HG03060 (cell line): ENCODE data around the gene MERTK.

Source experiments
- ATAC-seq: cut with Tn5 transposase; IDR thresholded peaks from one replicate; pipeline ENCODE4 v1.9.1; 2021; ENCODE audit warnings: low read depth, moderate number of reproducible peaks; ENCODE audit not compliant: unreplicated experiment

The MERTK gene

DNA sequence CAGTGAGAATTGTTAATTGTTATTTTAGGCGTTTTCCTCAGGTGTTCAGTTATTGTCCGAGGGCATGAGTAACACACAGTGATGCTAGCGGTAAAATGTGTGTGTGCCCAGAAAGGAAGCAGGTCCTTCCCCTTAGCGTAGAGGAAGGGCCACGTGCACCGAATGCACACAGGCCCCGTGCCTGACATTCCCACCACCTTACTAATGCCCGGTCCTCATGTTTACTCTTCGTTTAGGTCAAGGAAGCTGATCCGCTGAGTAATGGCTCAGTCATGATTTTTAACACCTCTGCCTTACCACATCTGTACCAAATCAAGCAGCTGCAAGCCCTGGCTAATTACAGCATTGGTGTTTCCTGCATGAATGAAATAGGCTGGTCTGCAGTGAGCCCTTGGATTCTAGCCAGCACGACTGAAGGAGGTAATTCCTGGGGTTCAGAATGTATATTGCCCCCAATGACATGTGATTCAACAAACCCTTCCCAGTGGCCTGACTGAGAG is 76.7 kb downstream of the MERTK start:
- ATAC-seq: no peak

DNA sequence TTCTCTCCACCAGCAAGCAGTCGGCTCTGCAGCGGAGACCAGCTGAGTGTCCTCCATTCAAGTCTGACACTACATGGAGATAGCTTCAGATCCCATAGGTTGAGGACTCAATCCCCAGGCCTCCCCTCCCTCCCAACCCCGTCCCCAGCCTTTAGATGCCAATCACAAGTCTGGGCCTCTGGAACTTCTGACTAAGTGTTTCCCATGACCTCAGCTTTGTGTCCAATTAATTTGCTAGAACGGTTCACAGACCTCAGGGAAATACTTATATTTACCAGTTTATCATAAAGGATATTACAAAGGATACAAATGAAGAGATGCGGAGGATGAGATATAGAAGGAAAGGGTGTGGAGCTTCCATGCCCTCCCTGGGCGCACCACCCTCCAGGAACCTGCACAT is 77.4 kb downstream of the MERTK start:
- ATAC-seq: no peak

DNA sequence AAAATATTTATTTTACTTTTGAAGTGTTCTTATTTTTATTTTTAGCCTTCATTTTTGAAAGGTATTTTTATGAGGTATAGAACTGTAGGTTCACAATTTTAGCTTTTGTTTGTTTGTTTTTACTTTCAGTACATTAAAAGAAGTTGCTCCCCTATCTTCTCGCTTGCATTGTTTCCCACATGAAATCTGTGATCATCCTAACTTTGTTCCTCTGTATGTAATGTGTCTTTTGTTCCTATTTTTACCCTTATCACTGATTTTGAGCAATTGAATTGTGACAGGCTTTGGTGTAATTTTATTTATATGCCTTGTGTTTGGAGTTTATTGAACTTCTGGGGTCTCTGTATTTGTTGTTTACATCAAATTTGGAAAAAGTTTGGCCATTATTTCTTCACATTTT is 78.8 kb downstream of the MERTK start:
- ATAC-seq: no peak

DNA sequence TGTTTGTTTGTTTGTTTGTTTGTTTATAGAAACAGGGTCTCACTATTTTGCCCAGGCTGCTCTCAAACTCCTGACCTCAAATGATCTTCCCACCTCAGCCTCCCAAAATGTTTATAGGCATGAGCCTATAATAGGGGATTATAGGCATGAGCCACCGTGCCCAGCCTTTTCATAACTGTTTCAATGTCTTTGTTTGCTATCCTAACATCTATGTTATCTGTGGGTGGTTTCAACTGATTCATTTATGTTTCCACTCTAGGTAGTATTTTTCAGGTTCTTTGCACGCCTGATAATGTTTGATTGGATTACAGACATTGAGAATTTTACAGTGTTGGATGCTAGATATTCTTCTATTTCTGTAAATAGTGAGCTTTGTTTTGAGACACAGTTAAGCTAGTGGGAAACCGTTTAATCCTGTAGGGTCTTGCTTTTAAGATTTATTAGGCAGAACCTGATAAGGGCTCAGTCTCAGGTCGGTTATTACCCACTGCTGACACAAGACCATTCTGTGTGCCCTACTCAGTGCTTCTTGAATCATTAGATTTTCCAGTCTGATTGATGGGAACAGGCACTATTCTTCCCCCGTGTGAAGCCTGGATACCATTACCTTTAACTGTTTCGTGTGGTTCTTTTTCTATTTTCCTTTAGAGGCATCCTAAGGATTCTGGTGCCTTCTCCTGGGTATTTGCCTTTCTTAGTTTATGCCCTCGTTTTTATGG is 80.2 kb downstream of the MERTK start:
- no peak for ATAC-seq

DNA sequence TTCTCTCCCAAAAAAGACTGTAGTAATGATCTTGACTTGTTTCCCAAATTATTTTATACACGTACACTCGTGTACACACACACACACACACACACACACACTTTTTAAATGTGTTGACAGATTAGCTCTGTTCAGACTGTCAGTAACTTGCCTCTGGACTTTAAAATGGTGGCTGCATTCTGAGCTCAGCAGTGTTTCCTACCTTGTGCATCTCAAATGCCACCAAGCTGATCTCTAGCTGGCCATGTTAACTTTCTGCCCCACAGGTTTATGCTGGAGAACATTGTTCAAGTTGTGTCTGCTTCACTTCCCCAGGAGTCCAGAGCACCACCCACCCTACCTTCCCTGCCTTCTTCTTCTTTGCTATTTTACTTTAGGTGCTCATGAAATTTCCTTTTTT is 83.3 kb downstream of the MERTK start:
- no peak for ATAC-seq

GRCh38 chr2:111982822-111983221 is 84.4 kb downstream of the MERTK start:
- ATAC-seq: no peak

DNA sequence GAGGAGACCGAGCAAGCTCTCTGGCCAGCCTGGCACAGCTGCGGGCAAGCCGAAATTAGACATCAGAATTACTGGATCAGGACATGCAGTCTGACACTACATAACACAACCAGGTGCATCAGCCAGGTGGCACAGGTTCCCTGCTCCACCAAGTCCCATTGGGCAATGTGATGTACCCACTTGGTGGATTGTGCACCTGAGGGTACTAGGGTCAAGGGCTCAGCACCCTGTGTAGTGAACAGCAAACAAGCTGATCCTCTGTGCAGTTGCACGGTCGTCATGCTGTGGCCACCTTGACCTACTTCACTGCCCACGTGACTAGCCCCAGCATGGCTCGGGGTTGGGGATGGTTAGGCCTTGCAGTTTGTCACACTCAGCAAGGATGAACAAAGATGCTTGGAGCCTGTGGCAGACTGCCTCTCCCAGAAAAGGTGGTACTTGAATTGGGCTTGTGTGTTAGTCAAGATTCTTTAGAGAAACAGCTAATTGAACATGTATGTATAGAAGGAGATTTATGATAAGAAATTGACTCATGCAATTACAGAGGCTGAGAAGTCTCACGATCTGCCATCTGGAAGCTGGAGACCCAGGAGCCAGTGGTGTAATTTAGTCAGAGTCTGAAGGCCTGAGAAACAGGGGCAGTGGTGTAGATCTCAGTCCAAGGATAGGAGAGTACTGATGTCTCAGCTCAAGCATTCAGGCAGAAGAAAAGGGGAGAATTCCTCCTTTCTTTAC is 85.2 kb downstream of the MERTK start:
- no peak for ATAC-seq

DNA sequence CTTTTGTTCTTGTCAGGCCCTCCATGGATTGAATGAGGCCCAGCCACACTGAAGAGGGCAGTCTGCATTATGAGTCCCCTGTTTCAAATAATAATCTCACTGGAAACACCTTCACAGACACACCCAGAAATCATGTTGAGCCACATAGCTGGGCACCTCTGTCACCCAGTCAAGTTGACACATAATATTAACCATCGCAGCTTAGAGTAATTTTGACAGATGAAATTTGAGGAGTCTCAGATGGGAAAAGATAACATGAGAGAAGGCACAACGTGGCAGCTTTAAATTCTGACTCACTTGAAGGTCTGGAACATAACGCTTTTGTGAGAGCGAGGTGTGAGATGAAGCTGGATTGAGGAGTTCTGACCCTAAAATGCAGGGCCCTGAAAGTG is 85.8 kb downstream of the MERTK start:
- ATAC-seq: no peak

DNA sequence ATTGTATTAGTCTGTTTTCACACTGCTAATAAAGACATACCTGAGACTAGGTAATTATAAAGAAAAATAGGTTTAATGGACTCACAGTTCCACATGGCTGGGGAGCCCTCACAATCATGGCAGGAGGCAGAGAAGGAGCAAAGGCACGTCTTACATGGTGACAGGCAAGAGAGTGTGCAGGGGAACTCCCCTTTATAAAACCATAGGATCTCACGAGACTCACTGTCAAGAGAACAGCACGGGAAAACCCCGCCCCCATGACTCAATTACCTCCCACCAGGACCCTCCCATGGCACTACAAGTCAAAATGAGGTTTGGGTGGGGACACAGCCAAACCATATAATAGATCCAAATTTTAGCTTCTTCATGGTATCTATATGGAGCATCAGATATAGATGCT is 87.1 kb downstream of the MERTK start:
- no peak for ATAC-seq

DNA sequence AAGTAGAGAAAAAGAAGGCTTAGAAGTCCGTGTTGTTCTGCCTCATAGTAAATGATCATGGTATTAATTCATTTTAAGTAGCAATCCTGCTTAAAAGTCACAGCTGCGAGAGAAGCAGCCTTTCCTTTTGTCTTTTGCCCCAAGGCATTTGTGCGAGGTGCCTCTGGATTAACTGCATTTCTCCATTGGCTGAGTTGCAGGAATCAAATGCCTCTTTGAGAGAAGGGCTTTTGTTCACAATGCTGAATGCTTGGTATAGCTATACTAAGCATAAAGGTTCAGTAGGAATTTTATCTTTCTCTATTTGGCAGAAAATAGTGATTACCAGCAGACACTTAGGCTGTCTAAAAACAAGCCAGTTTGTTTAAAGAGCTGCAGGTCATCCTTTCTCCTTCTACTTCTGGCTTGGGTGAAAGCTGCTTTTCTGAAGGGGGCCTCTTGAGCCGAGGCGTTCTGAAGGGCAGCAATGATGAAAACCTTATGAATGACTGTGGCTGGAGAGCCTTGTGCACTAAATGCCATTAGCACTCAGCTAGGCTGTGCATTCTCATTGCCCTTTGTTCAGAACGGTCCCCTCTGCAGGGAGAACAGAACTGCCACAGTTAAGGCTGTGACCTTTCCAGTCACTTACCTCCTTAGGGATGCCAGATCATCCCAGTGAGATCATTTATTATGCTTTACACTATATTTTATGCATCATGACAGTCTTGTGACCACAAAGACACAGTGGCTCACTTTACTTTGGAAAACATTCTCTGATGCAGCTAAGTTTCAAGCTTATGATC is 87.9 kb downstream of the MERTK start:
- ATAC-seq: no peak

- ATAC-seq: no peak
Observed at GRCh38 chr2:111990375-111990774, 92.0 kb downstream of the MERTK start.

GRCh38 chr2:111990856-111991255 is 92.4 kb downstream of the MERTK start:
- ATAC-seq: no peak

- ATAC-seq: no peak
Observed at GRCh38 chr2:111994042-111994441, 95.6 kb downstream of the MERTK start.

DNA sequence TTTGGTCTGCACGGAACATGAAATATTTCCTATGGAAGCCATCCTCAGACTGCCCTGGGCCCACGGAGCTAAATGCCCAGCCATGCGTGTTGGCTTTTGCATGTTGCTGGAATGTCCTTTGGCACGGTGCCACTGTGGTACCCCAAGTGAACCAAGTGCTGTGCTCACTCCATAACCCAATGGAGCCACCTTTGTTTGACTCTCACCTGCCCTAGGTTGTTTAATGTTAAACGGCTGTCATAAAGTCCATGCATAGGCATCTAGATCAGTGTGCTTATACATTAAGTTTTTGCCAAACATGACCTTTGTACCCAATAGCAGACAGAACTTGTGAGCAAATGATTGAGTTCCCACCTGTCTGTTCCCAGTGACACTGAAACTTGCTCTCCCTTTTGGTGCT is 96.7 kb downstream of the MERTK start:
- ATAC-seq: no peak

DNA sequence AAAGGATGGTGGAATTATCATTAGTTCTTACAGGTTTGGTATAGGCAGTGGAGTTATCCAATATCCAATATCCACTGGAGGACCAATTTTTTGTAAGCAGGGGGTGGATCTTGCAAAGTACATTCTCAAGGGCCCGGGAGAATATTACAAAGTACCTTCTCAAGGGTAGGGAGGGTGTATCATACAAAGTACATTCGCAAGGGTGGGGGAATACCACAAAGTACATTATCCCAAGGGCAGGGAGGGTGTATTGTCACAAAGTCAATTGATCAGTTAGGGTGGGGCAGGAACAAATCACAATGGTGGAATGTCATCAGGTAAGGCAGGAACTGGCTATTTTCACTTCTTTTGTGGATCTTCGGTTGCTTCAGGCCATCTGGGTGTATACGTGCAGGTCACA is 101.4 kb downstream of the MERTK start:
- ATAC-seq: no peak

- no peak for ATAC-seq
Observed at GRCh38 chr2:112000399-112001135, 102.2 kb downstream of the MERTK start.

DNA sequence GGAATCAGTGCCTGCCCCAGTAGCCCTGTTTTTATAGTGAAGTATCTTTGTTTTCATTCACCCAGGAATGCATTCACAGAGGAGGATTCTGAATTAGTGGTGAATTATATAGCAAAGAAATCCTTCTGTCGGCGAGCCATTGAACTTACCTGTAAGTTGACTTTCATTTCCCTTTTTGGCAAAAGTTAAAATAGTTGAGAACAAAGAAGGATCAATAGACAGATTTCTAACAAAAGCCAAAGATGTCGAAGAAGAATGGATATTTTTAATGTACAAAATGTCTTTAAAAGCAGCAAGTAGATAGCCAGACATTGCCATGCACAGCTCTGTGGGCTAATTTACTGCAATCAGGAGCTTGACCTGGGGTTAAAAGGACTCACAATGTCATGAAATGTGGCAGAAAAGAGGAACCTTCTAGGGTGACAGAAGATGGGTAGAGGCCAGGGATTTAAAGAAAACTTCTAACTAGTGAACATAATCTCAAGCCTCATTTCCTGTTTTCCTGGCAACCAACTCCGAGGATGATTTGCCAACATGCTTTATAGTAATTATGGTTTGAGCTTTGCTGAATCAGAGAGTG is 102.8 kb downstream of the MERTK start:
- ATAC-seq: no peak

- ATAC-seq: no peak
Observed at GRCh38 chr2:112001942-112002341, 103.5 kb downstream of the MERTK start.

DNA sequence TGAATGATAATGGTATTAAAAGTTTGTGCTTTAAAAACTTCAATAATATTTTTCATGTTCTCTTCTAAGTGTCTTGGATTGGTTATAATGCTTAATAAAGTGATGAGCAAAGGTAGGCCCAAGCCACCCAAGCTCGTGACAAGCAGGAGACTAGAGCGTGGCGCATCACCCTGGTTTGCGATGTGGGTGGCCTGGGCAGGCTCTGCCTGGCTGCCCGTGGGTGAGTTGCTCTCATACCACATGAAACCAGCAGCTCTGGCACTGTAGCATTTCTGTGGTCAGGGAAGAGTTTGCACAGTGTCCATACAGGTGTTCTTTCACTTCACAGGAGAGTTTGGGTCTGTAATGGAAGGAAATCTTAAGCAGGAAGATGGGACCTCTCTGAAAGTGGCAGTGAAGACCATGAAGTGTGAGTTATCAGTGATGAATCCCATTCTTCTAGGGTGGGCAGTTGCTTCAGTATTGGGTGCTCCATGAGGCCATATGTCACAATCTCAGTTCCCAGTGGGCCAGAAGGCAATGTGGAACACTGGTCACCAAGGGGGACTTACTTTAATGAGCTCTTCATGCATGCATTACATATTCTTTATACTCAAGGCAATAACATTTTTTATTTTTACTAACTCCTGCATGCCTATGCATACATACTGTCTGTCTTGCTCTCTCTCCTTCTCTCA is 105.3 kb downstream of the MERTK start:
- ATAC-seq: no peak

- no peak for ATAC-seq
Observed at GRCh38 chr2:112004253-112004645, 105.8 kb downstream of the MERTK start.
